KOPT-K1 (cell line): ENCODE measurements around the gene AFM.

ENCODE experiments used
- H3K27ac ChIP-seq: fragments of 200-600 bp; sonication (generic); 2 replicates; pipeline ENCODE4 v1.5.1; 2016; ENCODE audit warnings: antibody characterized with exemption, mild to moderate bottlenecking, low read depth, low read length; ENCODE audit not compliant: poor library complexity, severe bottlenecking
- H3K36me3 ChIP-seq: fragments of 200-600 bp; sonication (generic); 2 replicates; pipeline ENCODE4 v1.5.1; 2017; ENCODE audit warnings: antibody characterized with exemption, mild to moderate bottlenecking, low read length, moderate library complexity; ENCODE audit not compliant: insufficient read depth
- H3K9me3 ChIP-seq: fragments of 200-600 bp; sonication (generic); 2 replicates; pipeline ENCODE4 v1.5.1; 2017; ENCODE audit warnings: antibody characterized with exemption, low read length, mild to moderate bottlenecking; ENCODE audit not compliant: insufficient read depth, poor library complexity, severe bottlenecking

AFM gene

GRCh38 chr4:73481358-73481757 is at the start of gene AFM:
TSS of gene AFM (plus strand) at chr4:73481745. CDS start at chr4:73481776, 31 bp downstream.
- Histone ChIP-seq H3K27ac (no peak within 1 kb of the TSS), H3K36me3 (no peaks in the 10 kb centered on the region), H3K9me3 (no peaks in the 10 kb centered on the region)

- Histone ChIP-seq H3K36me3 (no peaks in the 10 kb centered on the region), H3K9me3 (no peaks in the 10 kb centered on the region), H3K27ac (no peak overlapping the region)
Observed at GRCh38 chr4:73431813-73432168, 49.8 kb upstream of the AFM start.

GRCh38 chr4:73432169-73433000 is 49.2 kb upstream of the AFM start:
- H3K27ac ChIP-seq = no peak overlapping the region

DNA sequence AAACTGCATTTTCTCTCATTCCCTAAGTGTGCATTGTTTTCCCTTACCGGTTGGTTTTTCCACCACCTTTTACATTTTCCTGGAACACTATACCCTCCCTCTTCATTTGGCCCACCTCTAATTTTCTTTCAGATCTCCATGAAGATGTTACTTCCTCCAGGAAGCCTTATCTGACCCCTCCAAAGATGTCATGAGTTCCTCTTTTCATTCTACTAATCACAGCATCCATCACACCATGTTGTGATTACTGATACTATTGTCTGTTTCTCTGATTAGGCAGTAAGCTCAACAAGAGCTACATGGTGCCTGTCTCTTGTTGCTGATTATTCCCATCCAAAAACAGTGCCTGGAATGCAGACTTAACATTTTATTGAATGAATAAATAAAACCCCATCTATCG is 48.4 kb upstream of the AFM start:
- H3K36me3 ChIP-seq = no peaks in the 10 kb centered on the region
- no peak overlapping the region for H3K27ac ChIP-seq
- no peaks in the 10 kb centered on the region for H3K9me3 ChIP-seq

More at GRCh38 chr4:73432169-73433000, 49.2 kb upstream of the AFM start:
- no peaks in the 10 kb centered on the region for H3K9me3 ChIP-seq
- H3K36me3 ChIP-seq = no peaks in the 10 kb centered on the region

DNA sequence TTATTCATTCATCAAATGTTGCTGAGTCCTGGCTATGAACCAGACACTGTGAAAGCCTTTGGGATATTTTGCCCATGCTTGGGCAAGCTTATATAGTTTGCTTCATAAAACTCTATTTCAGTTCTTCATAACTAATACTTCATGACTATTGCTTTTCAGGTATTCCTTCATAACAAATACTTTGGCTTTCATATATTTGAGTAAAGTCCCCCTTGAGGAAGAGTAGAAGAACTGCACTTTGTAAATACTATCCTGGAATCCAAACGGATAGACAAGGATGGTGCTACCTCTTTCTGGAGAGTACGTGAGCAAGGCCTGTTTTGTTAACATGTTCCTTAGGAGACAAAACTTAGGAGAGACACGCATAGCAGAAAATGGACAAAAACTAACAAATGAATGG is 47.2 kb upstream of the AFM start:
- no peaks in the 10 kb centered on the region for H3K9me3 ChIP-seq
- no peaks in the 10 kb centered on the region for H3K36me3 ChIP-seq
- H3K27ac ChIP-seq = no peak overlapping the region

DNA sequence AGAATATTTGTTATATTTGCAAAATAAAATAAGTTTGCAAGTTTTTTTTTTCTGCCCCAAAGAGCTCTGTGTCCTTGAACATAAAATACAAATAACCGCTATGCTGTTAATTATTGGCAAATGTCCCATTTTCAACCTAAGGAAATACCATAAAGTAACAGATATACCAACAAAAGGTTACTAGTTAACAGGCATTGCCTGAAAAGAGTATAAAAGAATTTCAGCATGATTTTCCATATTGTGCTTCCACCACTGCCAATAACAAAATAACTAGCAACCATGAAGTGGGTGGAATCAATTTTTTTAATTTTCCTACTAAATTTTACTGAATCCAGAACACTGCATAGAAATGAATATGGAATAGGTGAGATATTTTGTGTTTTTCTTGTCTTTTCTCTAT is 45.6 kb upstream of the AFM start, which contains the start of gene AFP:
Gene AFP, plus strand, starts transcription at position 238 of the 400 bp plus-strand sequence. Its CDS starts 42 bp downstream, at position 280.
- Histone ChIP-seq H3K27ac (no peak within 1 kb of the TSS), H3K9me3 (no peaks in the 10 kb centered on the region), H3K36me3 (no peaks in the 10 kb centered on the region)

DNA sequence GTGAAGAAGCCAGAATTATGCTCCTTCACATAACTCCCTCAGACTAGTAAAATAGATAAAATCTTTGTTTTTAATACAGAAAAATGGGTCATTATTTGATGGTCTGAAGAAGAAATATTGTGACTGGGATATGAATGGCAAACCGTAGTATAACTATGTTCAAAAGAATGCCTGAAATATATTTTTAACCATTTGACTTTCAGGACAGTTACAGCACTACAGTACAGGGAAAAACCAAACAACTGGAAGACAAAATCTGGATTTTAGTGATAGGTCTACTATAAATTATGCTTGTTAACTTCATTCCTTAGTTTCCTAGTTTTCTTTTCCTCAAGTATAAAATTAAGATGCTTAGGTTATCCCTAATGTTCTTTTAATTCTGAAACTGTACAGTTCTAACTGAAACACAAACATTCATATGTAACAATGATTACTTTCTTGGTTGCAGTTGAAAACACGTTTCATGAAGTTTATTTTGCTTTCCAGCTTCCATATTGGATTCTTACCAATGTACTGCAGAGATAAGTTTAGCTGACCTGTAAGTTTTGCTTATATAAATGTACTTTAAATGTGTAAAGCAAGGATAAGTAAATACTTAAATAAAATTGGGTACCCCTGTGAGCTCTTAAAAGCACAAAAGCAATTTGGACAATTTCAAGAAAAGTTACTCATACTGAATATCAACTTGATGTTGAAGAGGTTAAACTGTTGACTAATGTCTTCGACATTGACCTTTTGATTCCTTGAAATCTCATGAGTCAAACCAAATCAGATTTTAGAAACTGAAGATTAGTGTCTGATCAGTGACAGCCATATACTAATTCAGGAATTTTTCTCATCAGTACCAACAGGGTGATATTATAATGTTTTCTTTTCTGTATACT is 44.6 kb upstream of the AFM start:
- Histone ChIP-seq H3K9me3 (no peaks in the 10 kb centered on the region), H3K27ac (no peak overlapping the region), H3K36me3 (no peaks in the 10 kb centered on the region)

DNA sequence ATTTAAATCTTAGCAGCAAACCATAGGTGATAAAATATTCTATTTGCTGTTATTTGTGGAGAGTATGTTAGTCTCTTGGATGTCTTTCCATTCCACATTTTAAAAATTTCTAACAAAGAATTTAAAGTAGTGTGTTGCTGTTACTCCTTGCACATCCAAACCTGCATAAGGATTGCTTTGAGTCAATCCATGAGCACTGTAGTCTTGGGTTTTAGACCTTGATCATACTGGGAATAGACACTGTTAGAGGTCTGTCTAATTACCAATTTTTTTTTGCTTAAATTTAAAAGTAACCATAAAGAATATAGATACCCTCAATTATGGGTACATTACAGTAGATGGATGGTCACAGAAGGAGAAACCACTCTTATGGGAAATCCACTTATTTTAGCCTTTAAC is 44.0 kb upstream of the AFM start:
- H3K36me3 ChIP-seq = no peaks in the 10 kb centered on the region
- no peaks in the 10 kb centered on the region for H3K9me3 ChIP-seq
- no peak overlapping the region for H3K27ac ChIP-seq

DNA sequence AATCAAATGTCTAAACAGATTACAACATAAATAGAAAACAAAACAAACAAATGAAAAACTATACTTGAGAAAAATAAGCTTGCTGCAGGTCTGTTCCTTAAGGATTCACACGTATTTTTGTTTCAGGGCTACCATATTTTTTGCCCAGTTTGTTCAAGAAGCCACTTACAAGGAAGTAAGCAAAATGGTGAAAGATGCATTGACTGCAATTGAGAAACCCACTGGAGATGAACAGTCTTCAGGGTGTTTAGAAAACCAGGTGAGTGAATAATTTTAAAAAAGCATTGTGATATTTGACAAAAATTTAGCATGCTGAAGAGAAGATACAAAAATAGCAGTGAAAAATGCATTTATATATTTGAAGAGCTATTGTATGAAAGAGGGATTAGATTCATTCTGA is 43.5 kb upstream of the AFM start:
- Histone ChIP-seq H3K9me3 (no peaks in the 10 kb centered on the region), H3K27ac (no peak overlapping the region), H3K36me3 (no peaks in the 10 kb centered on the region)

DNA sequence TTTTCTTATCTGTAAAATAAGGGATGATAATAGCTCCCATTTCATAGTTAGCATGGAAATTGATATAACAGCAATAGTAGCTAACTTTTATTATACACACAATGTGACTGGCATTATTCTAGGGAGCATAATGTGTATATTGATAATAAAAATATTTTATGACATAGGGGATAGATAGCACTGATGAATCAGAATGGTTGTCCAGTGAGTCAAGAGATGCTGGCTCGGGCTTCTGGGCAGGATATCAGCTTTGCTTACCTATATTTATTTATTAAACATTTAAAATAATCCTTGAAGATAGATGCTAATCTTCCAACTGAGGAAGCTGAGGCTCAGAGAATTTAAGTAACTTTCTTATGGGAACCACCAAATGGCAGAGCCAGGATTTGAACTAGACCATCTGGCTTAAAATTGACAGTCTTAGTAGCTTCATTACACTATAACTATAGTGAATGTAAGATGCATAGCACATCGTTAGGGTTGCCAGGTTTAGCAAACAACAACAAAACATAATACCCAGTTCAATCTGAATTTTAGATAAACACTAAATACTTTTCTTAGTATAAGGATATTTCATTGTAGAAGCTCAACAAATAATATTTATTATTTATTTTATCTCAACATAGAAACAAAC is 42.8 kb upstream of the AFM start:
- no peaks in the 10 kb centered on the region for H3K36me3 ChIP-seq
- H3K27ac ChIP-seq = no peak overlapping the region
- no peaks in the 10 kb centered on the region for H3K9me3 ChIP-seq

GRCh38 chr4:73439445-73439844 is 42.1 kb upstream of the AFM start:
- H3K27ac ChIP-seq = no peak overlapping the region
- H3K9me3 ChIP-seq = no peaks in the 10 kb centered on the region
- H3K36me3 ChIP-seq = no peaks in the 10 kb centered on the region

GRCh38 chr4:73439991-73440390 is 41.6 kb upstream of the AFM start:
- no peak overlapping the region for H3K27ac ChIP-seq
- no peaks in the 10 kb centered on the region for H3K36me3 ChIP-seq
- H3K9me3 ChIP-seq = no peaks in the 10 kb centered on the region

- Histone ChIP-seq H3K27ac (no peak overlapping the region), H3K36me3 (no peaks in the 10 kb centered on the region), H3K9me3 (no peaks in the 10 kb centered on the region)
Observed at GRCh38 chr4:73440653-73441052, 40.9 kb upstream of the AFM start.

- H3K27ac ChIP-seq = no peak overlapping the region
- H3K36me3 ChIP-seq = no peaks in the 10 kb centered on the region
- no peaks in the 10 kb centered on the region for H3K9me3 ChIP-seq
Observed at GRCh38 chr4:73442275-73442674, 39.3 kb upstream of the AFM start.

- no peak overlapping the region for H3K27ac ChIP-seq
- H3K36me3 ChIP-seq = no peaks in the 10 kb centered on the region
- no peaks in the 10 kb centered on the region for H3K9me3 ChIP-seq
Observed at GRCh38 chr4:73443224-73443623, 38.3 kb upstream of the AFM start.
